Activated T-helper 1 cell treated with anti-CD3 and anti-CD28 coated beads, Interleukin-12 subunit alpha, Interleukin-12 subunit beta, Interleukin-2, Interleukin-4 antibody, amounts not matched to agents 30 ng/mL and 10 ng/mL and 1 ng/mL, durations not matched to agents 14 hours and 24 hours and 36 hours (primary cell): Measurements from ENCODE around the gene TNFRSF17. TPM values are rescaled to one million over a fixed set of nuclear protein-coding genes. Genes with fewer than 3 reads are reported as not detected.

ENCODE experiments used
- total RNA-seq: library from RNA; stranded (reverse); gene quantifications from 2 replicates; pipeline ENCODE4 v1.2.3, GENCODE V29; 2022

TNFRSF17 gene
- total RNA-seq, 1 donor from 2014 or later: not detected

Other genes starting within 250 kb of the TNFRSF17 start
- 52.7 and 55.9 TPM in 2 replicates for gene TXNDC11, start 222.4 kb upstream of the TNFRSF17 start, total RNA-seq
- 71.0 and 78.9 TPM in 2 replicates for gene ZC3H7A, start 168.0 kb upstream of the TNFRSF17 start, total RNA-seq
- gene RSL1D1, start 113.7 kb upstream of the TNFRSF17 start, total RNA-seq: 345 and 369 TPM in 2 replicates
- gene GSPT1, start 49.3 kb upstream of the TNFRSF17 start, total RNA-seq: 207 and 214 TPM in 2 replicates
- 15.0 and 18.8 TPM in 2 replicates for gene NPIPB2, start 23.2 kb upstream of the TNFRSF17 start, total RNA-seq
- 9.8 and 15.0 TPM in 2 replicates for gene SNX29, start 11.5 kb downstream of the TNFRSF17 start, total RNA-seq